Right atrium auricular region (tissue), 2 donors: ENCODE measurements around the gene SPATA13. TPM values are rescaled to one million over a fixed set of nuclear protein-coding genes. Genes with fewer than 3 reads are reported as not detected.

ENCODE experiments used
- DNase-seq: peaks from one replicate; pipeline ENCODE4 v3.0.0-alpha.2; 2019; ENCODE audit warnings: low spot score
- H3K27ac ChIP-seq, 2 donors: fragments of 200-600 bp; sonication (generic); 1 replicate in 1 of 2; 2 replicates in 1 of 2; pipeline ENCODE4 v1.5.1; 2016 to 2019
- H3K27me3 ChIP-seq, 2 donors: fragments of 200-600 bp; sonication (generic); one replicate each; pipeline versions ENCODE4 v1.5.1 to v1.6.0; 2017 to 2019
- H3K36me3 ChIP-seq: fragments of 200-600 bp; sonication (generic); one replicate; pipeline ENCODE4 v1.5.1; 2016
- H3K4me1 ChIP-seq, 2 donors: fragments of 200-600 bp; sonication (generic); one replicate each; pipeline versions ENCODE4 v1.5.1 to v1.6.0; 2017 to 2019
- H3K4me3 ChIP-seq, 2 donors: fragments of 200-600 bp; sonication (generic); 1 replicate in 1 of 2; 2 replicates in 1 of 2; pipeline ENCODE4 v1.5.1; 2017 to 2019; ENCODE audit warnings: mild to moderate bottlenecking in 1 of 2, moderate library complexity in 1 of 2
- H3K9me3 ChIP-seq, 2 donors: fragments of 200-600 bp; sonication (generic); one replicate each; pipeline ENCODE4 v1.5.1; 2019
- CTCF ChIP-seq, 2 donors: fragments of 200-600 bp; sonication (generic); IDR thresholded peaks; one replicate each; pipeline ENCODE4 v1.5.1; 2019; ENCODE audit warnings: antibody characterized with exemption in 2 of 2
- total RNA-seq, 2 donors: library from RNA; depleted of rRNA; stranded (reverse); fragments of >200 nt; gene quantifications; one replicate each; pipeline ENCODE4 v1.1.0, GENCODE V29; 2016

SPATA13 gene
- total RNA-seq, 2 donors from 2014 or later, result 10.0 to 14.1 TPM

- no peaks in the 10 kb centered on the region for H3K9me3 ChIP-seq
- peaks cover 9% of the 10 kb centered on the region for H3K36me3 ChIP-seq
- peaks cover 0 to 5% of the 10 kb centered on the region in 2 donors for H3K4me1 ChIP-seq
- no peak for DNase-seq
- no peak for TF ChIP-seq CTCF (IDR thresholded peaks at IDR 0.05)
- no peak overlapping the region for H3K4me3 ChIP-seq
- H3K27me3 ChIP-seq, result no peaks in the 10 kb centered on the region
- no peak overlapping the region for H3K27ac ChIP-seq
Measured at GRCh38 chr13:24226762-24227161, 66.2 kb downstream of the SPATA13 start.

GRCh38 chr13:24228852-24229458 lies 68.4 kb downstream of the SPATA13 start:
- H3K27ac ChIP-seq, result no peak overlapping the region
- H3K36me3 ChIP-seq, result no peaks in the 10 kb centered on the region
- TF ChIP-seq CTCF (IDR thresholded peaks at IDR 0.05), result peak; percentile 80 to 88
- no peak for DNase-seq
- H3K4me1 ChIP-seq, result peaks cover 0 to 3% of the 10 kb centered on the region in 2 donors
- no peaks in the 10 kb centered on the region for H3K27me3 ChIP-seq
- H3K9me3 ChIP-seq, result no peaks in the 10 kb centered on the region
- H3K4me3 ChIP-seq, result no peak overlapping the region

- Histone ChIP-seq H3K4me3 (no peak overlapping the region), H3K27ac (no peak overlapping the region)
- no peak for DNase-seq
Measured at GRCh38 chr13:24230428-24231072, 70.0 kb downstream of the SPATA13 start.

GRCh38 chr13:24231377-24231776 lies 70.9 kb downstream of the SPATA13 start:
- no peak overlapping the region for H3K27ac ChIP-seq
- no peak for DNase-seq
- no peaks in the 10 kb centered on the region for H3K4me1 ChIP-seq
- H3K36me3 ChIP-seq, result no peaks in the 10 kb centered on the region
- no peak for TF ChIP-seq CTCF (IDR thresholded peaks at IDR 0.05)
- no peaks in the 10 kb centered on the region for H3K27me3 ChIP-seq
- no peaks in the 10 kb centered on the region for H3K9me3 ChIP-seq
- no peak overlapping the region for H3K4me3 ChIP-seq

More at GRCh38 chr13:24230428-24231072, 70.0 kb downstream of the SPATA13 start:
- Histone ChIP-seq H3K36me3 (no peaks in the 10 kb centered on the region), H3K4me1 (no peaks in the 10 kb centered on the region), H3K9me3 (no peaks in the 10 kb centered on the region), H3K27me3 (no peaks in the 10 kb centered on the region)
- no peak for TF ChIP-seq CTCF (IDR thresholded peaks at IDR 0.05)

- Histone ChIP-seq H3K9me3 (no peaks in the 10 kb centered on the region), H3K36me3 (no peaks in the 10 kb centered on the region), H3K27ac (no peak overlapping the region), H3K4me3 (no peak overlapping the region), H3K4me1 (no peaks in the 10 kb centered on the region), H3K27me3 (no peaks in the 10 kb centered on the region)
- no peak for DNase-seq
- no peak for TF ChIP-seq CTCF (IDR thresholded peaks at IDR 0.05)
Measured at GRCh38 chr13:24232037-24232436, 71.5 kb downstream of the SPATA13 start.
